Activated CD4-positive, alpha-beta T cell treated with anti-CD3 and anti-CD28 coated beads, Interleukin-2, Interleukin-4, amounts not matched to agents 100 ng/mL and 50 ng/mL, durations not matched to agents 16 hours and 8 hours (primary cell): ENCODE data around the gene ALDH4A1.

Experiments used
- DNase-seq: peaks from one replicate; pipeline ENCODE4 v3.0.0-alpha.2; 2020; ENCODE audit warnings: low spot score

ALDH4A1 gene

GRCh38 chr1:18939398-18940302 is 37.3 kb upstream of the ALDH4A1 start:
- no peak for DNase-seq

DNA sequence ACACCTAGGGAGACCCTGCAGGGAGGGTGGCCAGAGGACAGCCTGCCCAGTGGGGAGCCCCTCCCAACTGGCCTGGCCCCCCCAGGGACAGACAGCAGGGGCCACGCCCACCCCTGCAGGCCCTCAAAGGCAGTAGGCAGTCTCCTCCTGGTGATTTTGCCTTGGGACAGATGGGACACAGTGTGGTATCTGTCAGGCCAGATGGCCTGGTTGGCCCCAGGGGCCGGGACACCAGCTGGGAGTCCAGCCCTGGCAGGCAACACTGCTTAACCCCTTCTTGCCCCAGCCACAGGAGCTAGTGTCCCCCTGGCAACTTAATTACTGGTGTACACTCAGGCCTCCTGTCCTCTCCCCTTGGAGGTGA is 36.3 kb upstream of the ALDH4A1 start:
- DNase-seq = no peak

DNA sequence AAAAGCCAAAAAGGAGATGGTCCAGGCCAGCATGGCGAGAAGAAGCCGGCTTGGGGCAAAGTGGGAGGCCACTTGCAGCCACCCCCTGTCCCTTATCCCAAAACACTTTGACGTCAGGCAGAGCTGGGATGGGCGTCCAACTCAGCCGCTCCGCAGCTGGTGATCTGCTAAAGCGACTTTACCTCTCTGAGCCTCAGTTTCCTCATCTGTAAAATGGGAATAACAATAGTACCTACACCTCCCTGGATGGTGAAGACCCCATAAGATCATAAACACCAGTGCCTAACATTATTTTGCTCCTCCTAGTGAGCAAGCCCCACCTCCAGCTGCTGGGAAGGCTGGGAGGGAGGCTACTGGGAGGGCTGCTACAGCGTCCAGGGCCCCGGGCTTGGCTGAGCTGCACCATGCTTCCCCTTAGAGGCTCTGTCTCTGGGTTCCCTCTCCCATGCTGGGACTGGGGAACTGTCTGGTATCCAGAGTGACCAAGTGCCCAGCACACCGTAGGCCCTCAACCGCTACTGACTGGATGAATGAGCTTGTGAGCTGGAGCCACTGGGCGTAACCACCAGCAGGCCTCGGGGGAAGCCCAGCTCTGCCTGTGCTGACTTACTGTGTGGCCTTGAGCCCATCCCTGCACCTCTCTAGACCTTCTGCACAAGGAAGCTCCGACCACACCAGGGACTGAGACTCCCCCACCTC is 35.8 kb upstream of the ALDH4A1 start:
- DNase-seq = no peak

- DNase-seq = no peak
These were observed 35.2 kb upstream of the ALDH4A1 start for GRCh38 chr1:18937539-18937938.

GRCh38 chr1:18936814-18937481 is 34.6 kb upstream of the ALDH4A1 start:
- no peak for DNase-seq

DNA sequence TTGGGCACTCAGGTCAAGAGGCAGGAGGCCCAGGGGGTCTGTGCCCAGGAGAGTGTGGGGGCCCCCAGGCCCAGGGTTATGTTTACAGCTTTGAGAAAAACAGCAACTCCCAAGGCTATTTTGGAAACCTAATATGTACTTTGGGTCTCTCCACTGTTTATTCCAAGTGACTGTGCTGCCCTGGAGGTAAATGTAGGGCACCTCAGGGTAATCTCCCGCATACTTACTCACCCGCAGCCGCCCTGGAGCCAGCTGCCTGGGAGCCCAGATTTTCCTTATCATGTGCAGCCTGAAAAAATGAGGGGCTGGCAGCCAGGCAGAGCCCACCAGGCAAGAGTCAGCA is 34.1 kb upstream of the ALDH4A1 start:
- DNase-seq = no peak

DNA sequence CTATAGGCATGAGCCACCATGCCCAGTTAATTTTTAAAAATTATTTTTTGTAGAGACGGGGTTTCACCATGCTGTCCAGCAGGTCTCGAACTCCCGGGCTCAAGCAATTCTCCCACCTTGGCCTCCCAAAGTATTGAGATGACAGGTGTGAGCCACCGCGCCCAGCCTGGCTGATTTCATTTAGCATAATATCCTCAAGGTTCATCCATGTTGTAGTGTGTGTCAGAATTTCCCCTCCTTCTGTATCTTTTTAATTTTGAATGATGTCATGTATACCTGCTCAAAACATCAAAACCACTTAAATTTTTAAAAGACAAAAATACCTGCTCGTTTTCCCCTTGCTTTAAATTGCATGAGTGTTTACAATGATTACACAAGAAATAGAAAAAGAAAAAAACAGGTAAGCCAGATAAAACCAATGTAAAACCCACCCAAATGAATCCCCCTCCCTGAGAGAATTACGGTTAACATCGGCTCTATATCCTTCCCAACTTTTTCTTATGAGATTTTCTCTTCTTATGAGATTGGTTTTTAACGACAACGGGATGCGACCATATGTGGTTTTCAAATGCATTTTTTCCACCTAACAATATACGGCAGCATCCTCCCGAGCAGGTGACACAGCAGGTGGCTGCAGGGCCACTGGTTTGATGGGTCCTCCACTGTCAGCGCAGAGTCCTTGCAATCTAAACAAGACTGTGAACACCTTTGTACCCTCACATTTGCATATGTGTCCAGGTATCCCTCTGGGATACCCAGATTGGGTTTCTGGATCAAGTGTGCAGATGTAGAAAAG is 32.0 kb upstream of the ALDH4A1 start:
- DNase-seq = no peak

- DNase-seq = no peak
These were observed 30.5 kb upstream of the ALDH4A1 start for GRCh38 chr1:18932879-18933278.

- no peak for DNase-seq
These were observed 30.0 kb upstream of the ALDH4A1 start for GRCh38 chr1:18932387-18932786.

- no peak for DNase-seq
These were observed 29.4 kb upstream of the ALDH4A1 start for GRCh38 chr1:18931730-18932129.

DNA sequence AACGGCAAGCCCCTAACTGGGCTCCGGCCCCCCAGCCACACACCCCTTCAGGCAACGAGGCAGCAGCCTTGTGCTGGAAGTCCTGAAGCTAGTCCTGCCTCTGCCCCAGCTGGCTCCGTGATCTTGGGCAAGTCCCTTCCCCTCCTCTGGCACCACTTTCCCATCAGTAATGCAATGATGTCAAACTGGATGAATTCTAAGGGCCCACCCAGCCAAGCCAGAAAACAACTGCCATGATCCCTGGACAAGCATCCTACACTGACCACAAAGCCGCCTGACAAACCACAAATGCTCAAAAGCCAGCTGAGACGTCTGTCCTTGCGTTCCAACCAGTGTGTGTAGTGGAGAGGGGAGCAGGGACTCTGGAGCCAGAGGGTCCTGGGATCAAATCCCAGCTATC is 27.3 kb upstream of the ALDH4A1 start:
- no peak for DNase-seq

DNA sequence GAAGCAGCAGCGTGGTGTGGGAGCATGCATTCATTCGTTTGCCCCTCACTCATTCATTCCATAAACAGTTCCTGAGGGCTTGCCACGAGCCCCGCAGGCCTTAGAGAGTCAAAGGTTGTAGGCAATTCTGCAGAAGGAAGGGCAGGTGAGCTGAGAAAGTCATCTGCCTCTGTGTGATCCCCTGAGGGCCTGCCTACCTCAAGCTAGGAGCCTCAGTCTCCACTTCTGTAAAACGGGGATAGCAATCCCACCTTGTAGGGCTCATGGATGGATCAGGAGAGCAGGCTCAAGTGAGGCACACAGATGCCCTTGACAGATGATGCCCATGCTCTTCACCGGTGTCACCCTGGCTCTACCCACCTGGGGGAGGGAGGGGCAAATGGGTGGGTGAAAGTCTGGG is 26.6 kb upstream of the ALDH4A1 start:
- no peak for DNase-seq

DNA sequence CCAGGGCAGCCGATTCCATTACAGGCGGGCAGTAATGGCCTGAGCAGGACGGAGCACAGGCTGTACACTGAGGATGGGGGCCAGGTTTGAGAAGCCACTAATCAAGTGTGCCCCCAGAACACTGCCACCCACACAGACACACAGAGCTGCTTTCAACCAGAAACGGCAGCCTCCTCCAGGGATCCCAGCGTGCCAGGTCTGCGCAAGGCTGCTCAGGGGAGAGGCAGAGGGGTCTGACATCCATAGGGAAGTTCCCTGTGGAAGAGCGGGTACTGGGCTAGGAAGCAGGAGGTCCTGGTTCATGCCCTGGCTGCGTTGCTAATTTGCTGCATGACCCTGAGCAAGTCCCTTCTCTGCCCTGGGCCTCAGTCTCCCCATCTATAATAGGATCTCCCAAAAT is 26.1 kb upstream of the ALDH4A1 start:
- DNase-seq = no peak

DNA sequence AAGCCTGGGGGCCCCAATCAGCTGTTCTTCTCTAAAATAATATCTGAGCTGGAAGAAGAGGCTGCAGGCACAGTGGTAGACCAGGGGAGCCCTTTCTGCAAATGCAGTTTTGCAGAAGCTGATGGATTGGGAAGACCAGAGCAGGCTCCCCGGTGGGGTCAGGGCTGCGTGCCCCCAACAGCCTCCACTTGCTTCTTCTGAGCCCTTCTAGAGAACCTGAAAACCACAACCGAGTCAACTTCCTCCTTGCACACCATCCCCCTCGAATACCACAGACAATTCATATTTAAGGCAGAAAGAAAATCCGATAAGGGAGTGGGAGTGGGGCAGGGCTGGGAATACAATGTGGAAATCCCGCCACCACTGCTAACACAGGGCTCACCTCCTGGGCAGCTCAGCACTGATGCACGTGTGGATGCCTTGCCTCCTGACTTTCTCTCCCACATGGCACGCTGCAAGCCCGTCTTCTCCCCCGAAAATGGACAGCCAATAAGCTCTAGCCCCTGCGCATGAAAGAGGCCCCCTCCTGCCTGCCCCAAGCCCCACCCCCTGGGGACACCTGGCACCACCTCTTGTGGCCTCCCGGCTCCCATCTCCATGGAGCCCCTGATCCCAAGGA is 25.4 kb upstream of the ALDH4A1 start:
- DNase-seq = peak; percentile 79

- peak; percentile 50 for DNase-seq
These were observed 24.8 kb upstream of the ALDH4A1 start for GRCh38 chr1:18927082-18927653.

- peak; percentile 96 for DNase-seq
These were observed 24.1 kb upstream of the ALDH4A1 start for GRCh38 chr1:18926315-18927081.

DNA sequence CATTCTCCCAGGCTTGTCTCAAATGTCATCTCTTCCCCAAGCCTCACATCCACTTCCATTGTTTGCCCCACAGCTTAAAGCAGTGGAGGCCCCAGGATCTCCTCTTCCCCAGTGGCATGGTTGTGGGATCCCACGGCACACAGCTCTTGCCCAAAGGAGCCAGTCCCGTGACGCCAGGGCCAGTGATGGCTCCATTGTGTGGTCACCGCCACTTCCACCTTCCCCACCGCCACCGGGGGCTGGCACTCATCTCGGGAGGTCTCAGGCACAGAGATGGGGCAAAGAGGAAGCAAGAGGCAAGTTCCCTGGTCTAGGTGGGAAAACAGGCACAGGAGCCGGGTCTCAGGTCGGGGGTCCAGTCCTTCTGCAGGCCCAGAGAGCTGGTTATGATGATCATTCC is 22.9 kb upstream of the ALDH4A1 start:
- DNase-seq = no peak

- DNase-seq = no peak
These were observed 21.9 kb upstream of the ALDH4A1 start for GRCh38 chr1:18924221-18924691.

DNA sequence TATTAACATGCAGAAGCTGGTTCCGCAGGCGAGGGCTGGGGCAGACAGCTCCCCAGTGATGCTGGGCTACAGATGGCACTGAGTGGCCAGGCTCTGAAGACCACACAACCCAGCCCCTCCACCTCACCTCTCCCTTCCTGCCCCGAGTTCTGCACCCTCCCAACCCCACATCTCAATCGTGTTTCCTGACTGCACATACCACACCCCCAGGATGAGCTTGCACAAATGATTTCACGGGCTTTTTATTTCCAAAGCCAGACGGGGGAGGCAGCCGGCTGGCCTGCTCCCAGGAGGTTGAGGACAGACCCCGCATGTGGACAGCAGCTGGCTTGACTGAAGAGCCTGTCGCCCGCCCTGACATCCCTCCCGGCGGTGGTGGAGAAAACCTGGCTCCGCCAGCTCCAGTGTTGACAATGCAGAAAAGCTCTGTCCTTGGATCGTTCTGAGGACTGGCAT is 21.4 kb upstream of the ALDH4A1 start:
- DNase-seq = no peak
